H1 (cell line): ENCODE measurements around the gene RGL1. TPM values are rescaled to one million over a fixed set of nuclear protein-coding genes. Genes with fewer than 3 reads are reported as not detected.

ENCODE experiments used
- ASH2L ChIP-seq: fragments of 200-600, 300-600 bp; sonication (generic); IDR thresholded peaks from one replicate; pipeline ENCODE4 v1.7.1; 2017; ENCODE audit warnings: low read length
- CBX8 ChIP-seq: fragments of 300-800, 300-1000 bp; sonication (generic); IDR thresholded peaks from 2 replicates; pipeline ENCODE4 v1.7.1; 2016; ENCODE audit warnings: low read depth, low read length, borderline replicate concordance
- CEBPB ChIP-seq: IDR thresholded peaks from 2 replicates; pipeline ENCODE4 v1.6.1; 2012; ENCODE audit warnings: low read depth, low read length
- POLR2AphosphoS5 ChIP-seq: IDR thresholded peaks from 2 replicates; pipeline ENCODE4 v1.6.1; 2011; ENCODE audit warnings: low read depth, low read length
- RBBP5 ChIP-seq: IDR thresholded peaks from 2 replicates; pipeline ENCODE4 v1.7.1; 2012; ENCODE audit warnings: low read depth, mild to moderate bottlenecking, inconsistent platforms, low read length, moderate library complexity, borderline replicate concordance
- polyA plus RNA-seq, 7 experiments: library from polyadenylated mRNA; depleted of rRNA in 3 of 7; stranded (reverse) in 5 of 7; unstranded in 2 of 7; fragments of >200 nt in 5 of 7; fragments of 200-250 nt in 2 of 7; gene quantifications; 1 replicate in 5 of 7; 2 replicates in 1 of 7; 4 replicates in 1 of 7; pipeline versions ENCODE4 v1.2.1 to v1.2.3, GENCODE V29; 2011 to 2013; ENCODE audit warnings: missing spikeins in 2 of 7, mixed read lengths in 2 of 7
- total RNA-seq: library from RNA; stranded (reverse); fragmentation: NEBNext Ultra II Directional; extraction: Animal tissue kit (Norgen Biotek cat#: 25700); gene quantifications from 2 replicates; pipeline ENCODE4 v1.2.1, GENCODE V29; 2021
- TF ChIP-seq, protein P1 (sequence below): IDR thresholded peaks from 2 replicates; pipeline ENCODE4 v1.6.1; 2012; ENCODE audit warnings: inconsistent platforms

The RGL1 gene
- total and polyA plus RNA-seq, 2 of the 8 experiments (the other 6 are each of a cell fraction or from before 2014, with no cell fraction given): 0.98 to 2.4 TPM

DNA sequence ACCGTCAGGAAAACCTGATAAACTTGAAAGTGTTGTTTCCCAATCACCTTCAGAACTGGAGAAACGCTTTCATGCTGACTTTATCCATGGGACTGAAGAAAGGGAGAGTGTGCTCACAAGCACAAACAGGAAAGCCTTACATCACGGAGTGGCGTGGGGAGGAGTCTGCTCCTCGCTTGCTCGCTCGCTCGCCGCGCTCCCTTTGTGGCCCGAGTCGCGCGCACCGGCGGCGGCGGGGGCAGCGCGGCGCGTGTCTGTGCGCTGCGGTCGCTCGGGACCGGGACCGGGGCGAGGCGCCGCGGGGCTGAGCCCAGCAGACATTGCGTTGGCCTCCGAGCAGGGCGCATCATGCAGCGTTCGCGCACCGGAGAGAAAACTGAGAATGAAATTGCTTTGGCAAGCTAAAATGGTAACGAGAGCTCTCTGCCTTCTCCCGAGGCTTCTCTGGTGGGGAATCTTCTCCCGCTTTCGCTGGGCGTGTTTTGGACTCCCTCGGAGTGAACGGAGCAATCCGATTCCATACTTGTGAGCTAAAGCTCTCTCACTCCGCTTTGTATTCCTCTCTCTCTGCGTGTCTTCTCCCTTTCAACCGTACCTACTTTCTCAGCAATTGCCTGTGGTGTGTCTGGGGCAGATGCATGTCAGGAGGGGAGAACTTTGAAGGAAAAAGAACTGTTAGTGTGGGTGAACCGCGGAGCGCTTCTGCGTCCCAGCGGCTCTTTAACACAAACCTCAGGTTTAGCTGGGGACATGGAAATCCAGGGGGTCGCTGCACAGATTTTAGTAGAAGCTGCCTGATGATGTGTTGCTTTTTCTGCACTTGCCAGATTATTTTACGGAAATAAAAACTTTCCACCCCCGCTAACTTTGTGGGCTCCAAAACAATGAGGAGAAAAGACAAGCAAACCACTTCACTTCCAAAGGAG, at the start of gene RGL1 (continued):
- TF ChIP-seq CEBPB: peak; percentile 21; the same call in 1 of the 2 replicates
- TF ChIP-seq, protein P1, sequence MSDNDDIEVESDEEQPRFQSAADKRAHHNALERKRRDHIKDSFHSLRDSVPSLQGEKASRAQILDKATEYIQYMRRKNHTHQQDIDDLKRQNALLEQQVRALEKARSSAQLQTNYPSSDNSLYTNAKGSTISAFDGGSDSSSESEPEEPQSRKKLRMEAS: peak; percentile 32; the same call in 1 of the 2 replicates
- peak; percentile 43 for TF ChIP-seq POLR2AphosphoS5
- TF ChIP-seq RBBP5: peak; percentile 66; the same call in 1 of the 2 replicates
- TF ChIP-seq ASH2L: peak; percentile 89
- no peak for TF ChIP-seq CBX8
